Fibroblast of skin of left quadriceps (primary cell): ENCODE data around the gene KRTAP9-7.
A peak's percentile ranks its signal among the peaks of the same experiment; 100 is the strongest.

ENCODE experiments used
- DNase-seq, 2 experiments: peaks; one replicate each; pipeline ENCODE4 v3.0.0-alpha.2; 2013; ENCODE audit warnings: low read depth in 2 of 2

KRTAP9-7 gene

DNA sequence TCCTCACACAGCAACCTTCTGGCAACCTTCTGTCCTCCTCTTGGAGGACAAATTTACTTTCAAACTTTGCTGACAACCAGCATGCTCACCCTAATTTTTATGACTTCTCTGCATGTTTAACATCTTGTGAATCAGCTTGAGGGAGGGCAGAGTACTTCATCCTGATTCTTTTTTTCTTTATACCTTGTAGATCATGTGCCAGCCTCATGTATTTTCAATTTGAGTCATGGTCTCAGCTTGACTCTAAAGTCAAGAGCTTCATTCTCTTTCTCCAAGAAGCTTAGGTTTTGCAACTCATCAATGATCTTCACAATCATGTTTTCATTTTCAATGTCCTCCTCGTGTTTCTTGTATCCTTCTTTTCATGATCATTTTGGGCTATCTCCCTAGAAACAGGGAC lies 3.6 kb upstream of the KRTAP9-7 start:
- no peak for DNase-seq

DNA sequence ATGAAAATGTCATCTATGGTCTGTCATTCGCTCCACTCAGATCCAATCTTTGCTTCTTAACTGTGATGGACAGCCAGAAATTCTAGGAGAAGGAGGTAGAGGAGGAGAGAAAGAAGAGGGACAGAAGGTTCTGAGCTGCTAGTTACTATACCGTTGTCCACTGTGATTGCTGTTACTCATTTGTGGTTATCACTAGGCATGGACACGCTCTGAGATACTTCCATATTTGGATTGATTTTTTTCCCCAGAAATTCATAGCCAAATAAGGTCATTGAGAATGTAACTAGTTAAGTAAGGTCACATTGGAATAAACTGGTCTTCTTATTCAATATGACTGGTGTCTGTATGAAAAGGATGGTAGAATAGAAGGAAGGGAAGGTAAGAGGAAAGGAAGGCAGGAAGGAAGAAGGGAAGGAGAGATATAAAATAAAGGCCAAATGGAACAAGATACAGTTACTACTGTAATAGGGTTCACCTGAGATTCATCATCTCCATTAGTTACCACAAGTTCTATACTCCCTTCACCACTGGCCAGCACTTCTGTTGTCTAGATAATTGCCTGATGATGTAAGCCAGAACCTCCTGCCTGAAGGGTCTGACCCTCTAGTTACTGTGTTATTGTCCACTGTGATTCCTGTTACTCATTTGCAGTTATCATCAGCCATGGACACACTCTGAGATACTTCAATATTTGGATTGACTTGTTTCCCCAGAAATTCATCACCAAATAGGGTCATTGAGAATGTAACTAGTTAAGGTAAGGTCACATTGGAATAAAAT lies 2.9 kb downstream of the KRTAP9-7 start:
- DNase-seq = no peak

DNA sequence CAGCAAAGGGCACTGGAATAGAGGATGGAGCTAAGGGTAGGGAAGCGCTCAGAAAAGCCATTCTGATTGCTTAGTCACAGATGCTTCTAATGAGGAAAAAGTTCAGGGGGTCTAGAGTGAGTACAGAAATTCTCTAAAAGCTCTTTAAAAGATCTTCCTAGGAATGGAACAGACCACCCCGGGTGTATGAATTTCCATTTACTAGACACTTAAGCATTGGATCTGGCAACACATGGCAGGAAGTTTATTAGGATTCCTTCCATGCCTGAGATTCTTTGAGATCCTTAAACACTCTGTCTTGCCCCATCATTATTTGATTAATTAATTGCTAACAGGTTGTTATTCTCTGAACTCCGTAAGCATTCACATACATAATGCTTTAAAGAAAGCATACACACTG lies 8.5 kb downstream of the KRTAP9-7 start:
- DNase-seq = peak; percentile 95 to 97

DNA sequence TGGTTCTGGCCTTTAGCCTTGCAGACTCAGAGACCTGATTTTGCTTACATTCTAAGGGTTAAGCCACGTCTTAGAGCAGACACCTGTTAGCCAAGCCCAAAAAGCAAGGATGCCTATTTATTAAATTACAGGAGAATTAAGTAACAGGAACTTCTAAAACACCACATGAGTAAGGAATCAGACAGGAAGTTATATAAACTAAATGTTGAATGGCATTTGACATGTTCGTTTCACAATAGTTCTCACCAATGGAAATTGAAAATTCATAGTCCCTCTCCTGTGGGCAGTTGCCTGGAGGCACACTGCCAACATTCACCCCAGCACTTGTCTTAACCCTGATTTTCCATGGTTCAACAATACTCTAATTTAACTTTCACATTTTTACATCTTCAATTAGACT lies 9.0 kb downstream of the KRTAP9-7 start:
- DNase-seq = no peak

DNA sequence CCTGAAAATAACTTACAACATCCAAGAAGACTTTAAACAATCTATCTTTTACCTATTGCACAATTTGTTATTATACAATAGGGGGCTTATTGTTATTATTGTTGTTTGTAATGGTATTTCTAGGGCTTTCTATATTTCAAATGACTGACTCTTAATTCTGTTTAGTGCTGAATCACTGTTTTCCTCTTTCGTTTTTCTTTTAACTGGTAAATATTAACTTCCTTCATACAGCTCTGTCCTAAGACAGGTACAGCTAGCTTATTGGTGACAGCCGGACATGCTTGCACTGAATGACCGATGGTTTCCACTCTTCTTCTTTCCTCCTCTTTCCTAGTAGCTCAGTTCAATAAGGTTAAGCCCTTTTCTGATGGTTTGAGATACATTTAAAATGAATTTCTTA lies 11.6 kb downstream of the KRTAP9-7 start:
- DNase-seq = no peak

DNA sequence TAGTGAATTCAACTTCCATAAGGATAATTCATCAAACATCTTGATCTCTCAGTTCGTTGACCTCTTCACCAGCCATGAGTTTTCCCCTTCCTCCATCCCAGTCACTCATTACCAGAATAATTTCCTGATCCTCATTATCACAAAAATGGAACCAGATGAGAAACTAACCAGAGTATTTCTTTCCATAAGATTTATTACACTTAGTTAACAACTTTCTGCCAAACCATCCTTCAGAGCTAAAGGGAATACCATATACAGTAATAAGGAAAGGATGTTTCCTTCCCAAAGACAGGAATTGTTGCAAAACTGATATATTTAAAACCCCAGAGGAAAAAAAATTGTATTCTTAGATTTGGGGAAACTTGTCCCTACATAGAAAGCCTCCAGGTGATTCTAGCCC lies 18.5 kb downstream of the KRTAP9-7 start:
- DNase-seq = peak; percentile 66 to 69

DNA sequence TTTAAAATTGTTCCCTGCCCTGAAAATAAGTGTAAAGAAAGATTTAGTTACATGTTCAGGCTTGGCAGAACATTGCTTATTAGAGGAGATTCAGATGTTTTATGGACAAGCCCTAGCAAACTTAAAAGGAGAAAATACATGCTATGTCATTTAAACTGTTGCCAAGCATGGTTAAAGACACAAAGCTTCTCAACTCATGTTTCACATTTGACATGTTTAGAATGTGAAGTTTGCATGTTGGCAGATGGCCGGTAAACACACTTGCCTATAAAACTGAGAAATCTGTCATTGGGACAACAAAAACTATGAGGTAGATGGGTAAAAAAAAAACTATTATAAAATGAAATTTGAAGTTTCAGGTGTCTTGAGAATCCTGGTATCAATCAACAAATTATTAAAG lies 21.3 kb downstream of the KRTAP9-7 start:
- no peak for DNase-seq

DNA sequence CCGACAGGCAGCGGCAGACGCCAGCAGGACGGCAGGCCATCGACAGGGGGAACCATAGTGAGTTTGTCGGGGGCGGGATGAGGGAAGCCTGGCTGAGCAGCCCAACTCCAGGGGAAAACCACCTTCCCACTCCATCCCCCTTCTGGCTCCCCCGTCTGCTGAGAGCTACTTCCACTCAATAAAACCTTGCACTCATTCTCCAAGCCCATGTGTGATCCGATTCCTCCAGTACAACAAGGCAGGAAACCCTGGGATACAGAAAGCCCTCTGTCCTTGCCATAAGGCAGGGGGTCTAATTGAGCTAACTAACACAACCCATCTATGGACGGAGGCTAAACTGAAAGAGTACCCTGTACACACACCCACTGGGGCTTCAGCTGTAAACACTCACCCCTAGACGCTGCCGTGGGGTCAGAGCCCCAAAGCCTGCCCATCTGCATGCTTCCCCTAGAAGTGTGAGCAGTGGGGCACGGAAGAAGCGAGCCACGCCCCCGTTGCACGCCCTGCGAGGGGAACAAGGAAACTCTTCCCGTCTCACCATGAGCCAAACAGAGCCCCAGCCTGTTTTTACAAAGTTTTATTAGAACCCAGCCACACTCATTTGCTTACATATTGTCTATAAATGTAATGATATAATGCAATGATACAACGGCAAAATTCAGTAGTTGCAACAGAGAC lies 23.1 kb downstream of the KRTAP9-7 start:
- DNase-seq = no peak

DNA sequence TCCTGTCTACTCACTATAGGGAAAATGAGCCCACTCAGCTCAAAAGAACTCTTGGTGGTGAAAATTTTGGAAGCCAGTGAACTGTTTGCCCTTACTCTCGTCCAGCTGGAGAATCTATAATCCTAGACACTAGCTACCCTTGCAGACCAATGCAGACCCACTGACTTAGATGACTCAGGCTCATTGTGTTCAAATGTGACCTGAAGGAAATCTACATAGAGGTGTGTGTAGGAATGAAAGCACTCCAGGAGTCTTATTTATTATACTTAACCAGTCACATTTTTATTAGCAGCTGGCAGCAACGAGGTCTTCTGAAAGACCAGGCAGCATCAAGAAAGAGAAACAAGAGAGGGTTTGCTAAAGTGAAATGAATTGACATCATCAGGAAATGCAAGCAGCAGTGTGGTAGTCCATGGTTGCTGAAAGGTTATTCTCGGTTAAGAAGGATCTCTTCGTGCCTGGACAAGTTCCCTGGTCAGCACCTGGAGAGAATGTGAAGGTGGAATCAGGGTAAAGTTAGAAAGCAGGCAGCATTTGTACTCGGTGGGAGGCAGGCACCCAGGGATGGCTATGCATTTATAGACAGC lies 25.8 kb downstream of the KRTAP9-7 start:
- no peak for DNase-seq

DNA sequence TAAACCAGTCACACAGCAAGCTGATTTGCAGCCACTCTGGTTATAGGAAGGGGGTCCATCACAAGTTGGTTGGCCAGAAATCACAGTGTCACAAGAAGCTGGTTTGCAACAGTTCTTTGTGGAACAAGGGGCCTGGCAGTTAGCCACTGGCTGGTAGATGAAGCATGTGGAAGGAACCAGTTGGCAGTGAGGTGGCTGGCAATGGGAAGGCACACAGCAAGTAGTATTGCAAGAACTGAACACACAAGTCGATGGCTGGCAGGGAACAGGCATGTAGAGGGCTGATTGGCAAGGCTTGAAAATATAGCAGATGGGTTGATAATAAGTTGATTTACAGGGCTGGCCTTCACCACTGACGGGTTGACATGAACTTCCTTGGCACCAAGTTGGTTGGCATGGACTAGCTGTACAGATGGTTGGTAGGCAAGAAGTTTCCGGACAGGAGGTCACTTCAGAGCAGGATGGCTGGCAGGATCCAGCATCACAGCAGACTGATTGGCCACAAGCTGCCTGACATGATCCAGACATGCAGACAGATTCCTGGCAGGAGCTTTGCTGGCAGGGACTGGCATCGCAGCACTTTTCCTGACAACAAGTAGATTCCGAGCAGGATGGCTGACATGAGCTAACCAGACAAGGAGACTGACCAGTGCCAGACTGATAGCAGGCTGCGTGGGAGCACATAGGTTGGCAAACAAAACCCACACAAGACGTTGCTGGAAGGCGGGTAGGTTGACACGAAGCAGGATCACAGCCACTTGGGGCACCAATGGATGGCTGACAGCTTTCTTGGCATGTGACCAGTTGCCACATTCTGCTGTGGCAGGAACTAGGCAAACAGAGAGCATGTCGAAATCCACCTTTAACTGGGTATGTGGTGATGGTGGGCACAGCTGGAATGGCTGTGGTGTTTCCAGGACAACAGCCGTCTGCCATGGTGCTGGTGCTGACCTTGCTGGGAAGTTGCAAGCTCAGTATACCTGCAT lies 26.7 kb downstream of the KRTAP9-7 start, which contains the start of gene KRTAP29-1:
Gene KRTAP29-1 (minus strand): TSS at position 936 of the 986 bp plus-strand sequence. CDS start 0 bp downstream, at position 936.
- DNase-seq = no peak

DNA sequence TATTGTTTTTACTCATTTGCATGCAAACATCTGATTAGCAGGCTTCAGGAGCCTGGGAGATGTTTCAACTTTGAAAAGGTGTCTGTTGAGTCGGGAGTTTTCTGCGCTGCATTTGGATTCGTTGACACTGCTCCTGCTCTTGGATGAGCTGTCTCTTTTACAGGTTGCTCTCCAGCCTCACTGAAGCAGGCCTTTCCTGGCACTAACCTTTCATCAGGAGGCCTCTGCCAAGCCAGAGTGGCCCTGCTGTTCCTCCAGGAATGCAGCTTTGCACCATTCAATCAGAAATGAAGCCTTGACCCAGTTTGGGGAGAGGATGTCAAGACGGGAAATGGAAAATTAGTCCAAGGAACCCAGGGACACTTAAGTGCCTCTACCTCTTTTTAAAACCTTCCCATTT lies 27.5 kb downstream of the KRTAP9-7 start:
- DNase-seq = no peak

DNA sequence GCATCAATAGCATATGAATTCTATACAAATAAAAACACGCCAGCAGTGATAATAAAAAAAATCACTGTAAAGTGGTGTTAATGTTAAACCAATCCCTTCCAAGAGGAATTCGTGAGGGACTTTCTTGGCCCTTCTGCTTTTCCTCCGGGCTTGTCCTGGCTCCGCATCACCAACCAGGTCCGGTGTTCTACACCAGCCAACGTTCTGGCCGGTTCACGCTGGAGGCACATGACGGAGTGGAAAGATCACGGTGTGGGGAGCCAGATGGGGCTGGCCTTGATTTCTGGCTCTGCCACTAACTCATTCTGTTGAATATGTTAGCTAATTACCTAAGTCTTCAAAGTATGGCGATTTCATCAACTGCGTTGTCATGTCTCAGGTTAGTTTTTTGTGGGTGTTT lies 28.6 kb downstream of the KRTAP9-7 start:
- no peak for DNase-seq

DNA sequence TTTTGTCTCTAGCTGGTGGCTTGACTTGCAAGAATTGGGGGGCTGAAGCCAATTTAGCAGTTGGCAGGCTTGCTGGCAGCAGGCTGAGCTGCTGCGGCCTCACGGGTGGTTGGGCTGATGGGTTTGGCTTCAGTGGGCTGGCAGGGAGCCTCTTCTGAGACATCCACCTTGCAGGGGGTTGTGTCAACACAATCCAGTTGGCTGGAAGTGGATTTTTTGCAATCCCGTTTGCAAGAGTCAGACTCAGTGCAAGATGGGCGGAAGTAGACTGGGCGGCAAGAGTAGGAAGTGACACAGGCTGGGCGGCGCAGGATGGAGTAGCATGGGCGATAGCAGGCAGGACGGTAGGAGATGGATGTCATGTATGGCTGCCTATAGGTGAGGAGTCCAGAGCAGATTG lies 32.1 kb downstream of the KRTAP9-7 start:
- no peak for DNase-seq

DNA sequence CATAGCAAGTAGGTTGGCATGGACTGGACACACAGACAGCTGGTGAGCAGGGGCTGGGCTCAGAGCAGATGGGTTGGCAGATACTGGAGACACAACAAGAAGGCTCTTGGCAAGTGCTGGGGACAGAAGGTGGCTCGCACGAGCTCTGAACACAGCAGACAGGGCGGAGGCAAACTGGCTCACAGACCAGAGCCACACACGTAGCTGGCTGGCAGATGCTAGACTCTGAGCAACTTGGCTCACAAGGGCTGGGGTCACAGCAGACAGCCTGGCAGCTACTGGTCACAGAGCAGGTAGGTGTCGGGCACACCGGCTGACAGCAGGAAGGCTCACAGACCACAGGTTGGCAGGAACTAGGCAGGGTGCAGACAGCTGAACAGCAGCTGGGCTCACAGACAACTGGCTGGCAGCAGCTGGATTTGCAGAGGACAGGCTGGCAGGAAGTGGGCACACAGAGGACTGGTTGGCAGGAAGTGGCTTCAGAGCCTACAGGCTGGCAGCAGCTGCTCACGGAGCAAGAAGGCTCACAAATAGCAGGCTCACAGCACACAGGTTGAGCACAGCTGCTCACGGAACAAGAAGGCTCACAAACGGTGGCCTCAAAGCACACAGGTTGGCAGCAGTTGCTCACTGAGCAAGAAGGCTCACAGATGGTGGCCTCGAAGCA lies 32.9 kb downstream of the KRTAP9-7 start:
- DNase-seq = no peak

DNA sequence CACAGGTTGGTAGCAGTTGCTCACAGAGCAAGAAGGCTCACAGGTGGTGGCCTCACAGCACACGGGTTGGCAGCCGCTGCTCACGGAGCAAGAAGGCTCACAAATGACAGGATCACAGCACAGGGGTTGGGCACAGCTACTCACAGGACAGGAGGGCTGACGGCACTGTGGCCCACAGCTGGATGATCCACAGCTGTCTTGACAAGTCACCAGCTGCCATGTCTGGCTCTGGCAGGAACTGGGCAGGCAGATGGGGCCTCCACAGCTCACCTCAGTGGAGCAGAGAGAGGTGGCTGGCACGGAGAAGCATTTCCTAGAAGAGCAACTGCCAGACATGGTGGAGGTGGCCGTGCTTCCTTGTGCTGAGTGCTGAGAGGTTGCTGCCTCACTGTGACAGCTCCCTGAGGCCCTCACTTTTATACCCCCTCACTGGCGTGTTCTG lies 33.4 kb downstream of the KRTAP9-7 start, which contains the start of gene KRTAP16-1:
Gene KRTAP16-1 (minus strand): TSS at position 392 of the 442 bp plus-strand sequence. CDS start 56 bp downstream, at position 336.
- DNase-seq = no peak

DNA sequence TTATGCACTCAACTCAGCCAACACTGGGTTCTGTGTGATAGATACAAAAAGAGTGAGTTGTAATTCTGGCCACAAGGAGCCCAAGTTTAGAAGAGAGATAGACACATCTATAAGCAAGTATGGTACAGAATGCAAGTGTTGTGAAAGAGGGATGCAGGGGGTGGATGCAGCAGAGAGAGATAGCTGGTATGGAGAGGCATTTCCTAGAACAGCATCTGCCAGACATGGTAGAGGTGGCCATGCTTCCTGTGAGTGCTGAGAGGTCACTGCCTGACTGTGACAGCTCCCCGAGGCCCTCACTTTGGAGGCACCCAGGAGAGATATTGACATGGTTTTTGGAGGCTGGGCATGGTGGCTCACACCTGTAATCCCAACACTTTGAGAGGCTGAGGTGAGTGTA lies 35.6 kb downstream of the KRTAP9-7 start:
- no peak for DNase-seq

DNA sequence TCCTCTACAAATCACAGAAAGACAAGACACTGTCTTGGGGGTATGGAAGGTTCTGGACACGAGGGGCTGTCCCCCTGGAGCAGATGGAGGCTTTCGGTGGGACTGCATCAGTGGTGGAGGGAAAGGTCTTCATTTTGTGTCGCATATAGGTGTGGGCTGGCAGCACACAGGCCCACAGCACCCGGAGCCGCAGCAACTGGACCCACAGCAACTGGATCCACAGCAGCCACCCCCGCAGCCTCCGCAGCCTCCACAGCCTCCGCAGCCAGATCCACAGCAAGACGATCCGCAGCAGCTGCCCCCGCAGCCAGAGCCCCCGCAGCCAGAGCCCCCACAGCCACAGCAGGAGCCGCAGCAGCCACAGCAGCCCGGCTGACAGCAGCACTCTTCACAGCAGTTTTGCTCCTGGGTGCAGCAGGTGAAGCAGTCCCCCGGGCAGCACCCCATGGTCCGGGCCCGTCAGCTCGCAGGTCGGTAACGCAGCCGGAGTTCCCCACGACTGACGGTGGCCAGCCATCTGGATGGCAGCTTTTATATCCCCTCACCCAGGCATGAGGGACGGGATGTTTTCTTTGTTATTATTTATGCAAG lies 39.8 kb downstream of the KRTAP9-7 start, which contains the start of gene KRTAP17-1:
Gene KRTAP17-1 (minus strand): TSS at position 507 of the 591 bp plus-strand sequence. CDS start 60 bp downstream, at position 447.
- no peak for DNase-seq

DNA sequence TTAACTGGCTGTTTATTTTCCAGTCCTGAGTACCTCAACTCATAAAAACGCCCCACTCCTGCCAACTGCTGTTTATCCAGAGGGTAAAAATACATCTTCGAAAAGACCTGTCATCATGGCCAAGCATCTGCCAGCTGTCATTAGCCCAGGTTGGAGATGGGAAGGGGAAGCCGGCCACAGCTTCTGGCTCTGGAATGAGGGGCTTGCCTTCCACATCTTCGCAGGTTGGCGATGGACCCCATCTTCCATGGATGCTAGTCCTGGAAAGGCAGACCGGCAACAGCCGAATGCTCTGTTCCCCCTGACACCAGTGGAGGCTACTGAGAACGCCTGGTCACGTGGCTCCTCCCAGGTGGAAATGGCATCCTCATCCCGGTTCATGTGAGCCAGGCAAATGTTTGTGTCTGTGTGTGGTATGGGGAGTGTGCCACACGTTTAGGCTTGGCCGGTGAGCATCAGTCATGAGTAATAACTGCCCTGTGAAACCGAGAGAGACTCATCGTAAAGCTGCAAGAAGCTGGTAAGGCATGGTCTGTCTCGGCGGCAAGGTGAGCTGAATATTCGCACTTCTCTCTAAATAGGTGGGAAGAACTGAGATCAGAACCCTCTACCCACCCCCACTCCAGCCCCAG lies 40.4 kb downstream of the KRTAP9-7 start:
- no peak for DNase-seq

DNA sequence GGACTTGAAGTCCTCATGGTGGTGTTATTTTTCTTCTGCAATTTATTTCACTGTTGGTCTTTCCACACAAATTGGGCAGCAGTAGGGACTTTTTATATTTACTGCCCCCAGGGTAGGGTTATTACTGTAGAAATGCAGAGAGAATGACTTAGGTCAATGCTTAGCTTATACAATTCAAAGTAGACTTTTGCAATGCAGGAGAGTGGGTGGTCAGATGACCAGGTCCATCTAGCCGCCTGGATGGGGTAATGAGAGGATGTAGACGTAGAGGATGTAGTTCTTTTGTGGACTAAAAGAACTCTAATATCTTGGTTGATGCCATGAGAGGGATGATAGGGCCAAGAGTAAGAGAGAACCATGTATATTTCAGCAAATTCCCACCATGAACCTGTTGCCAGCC lies 42.7 kb downstream of the KRTAP9-7 start:
- no peak for DNase-seq
